Sigmoid colon (tissue), 4 donors: ENCODE results near the gene RPS6KA5.

ENCODE experiments used
- CTCF ChIP-seq, 4 experiments: fragments of 450-650 bp in 3 of 4; fragments of 200-600 bp in 1 of 4; IDR thresholded peaks; one replicate each; pipeline ENCODE4 v1.5.1; 2016 to 2019; ENCODE audit warnings: antibody characterized with exemption in 4 of 4, mild to moderate bottlenecking in 3 of 4, moderate library complexity in 2 of 4
- EP300 ChIP-seq, 4 donors: sonication (generic); formaldehyde crosslinking; IDR thresholded peaks; one replicate each; pipeline ENCODE4 v1.6.1; 2017; ENCODE audit warnings: antibody characterized with exemption in 4 of 4
- POLR2A ChIP-seq, 2 donors: fragments of 450-650 bp; IDR thresholded peaks; one replicate each; pipeline ENCODE4 v1.6.1; 2016; ENCODE audit warnings: antibody characterized with exemption in 2 of 2, mild to moderate bottlenecking in 2 of 2, moderate library complexity in 2 of 2
- POLR2AphosphoS5 ChIP-seq, 4 donors: sonication (generic); formaldehyde crosslinking; IDR thresholded peaks; one replicate each; pipeline ENCODE4 v1.6.1; 2017; ENCODE audit warnings: antibody characterized with exemption in 4 of 4

DNA sequence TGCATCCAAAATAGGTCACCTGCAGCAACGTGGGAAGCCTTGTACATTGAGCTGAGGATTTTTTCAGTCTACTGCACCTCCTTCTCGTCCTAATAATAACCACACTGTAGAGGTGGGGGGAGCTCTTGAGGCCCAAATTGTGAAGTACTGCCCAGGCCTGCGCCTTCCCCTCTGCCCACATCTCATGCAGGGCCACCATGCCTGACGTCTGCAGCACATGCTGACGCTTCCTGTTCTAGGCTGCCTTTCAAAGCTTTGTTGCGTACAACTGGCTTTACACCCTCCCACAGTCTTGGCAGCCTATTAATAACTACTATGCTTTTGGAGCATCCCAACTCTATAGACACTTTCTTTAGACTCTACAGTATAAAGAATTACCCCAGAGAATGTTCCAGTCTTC lies 217.7 kb downstream of the RPS6KA5 start:
- TF ChIP-seq CTCF (IDR thresholded peaks at IDR 0.05) = no peak
- TF ChIP-seq POLR2A (IDR thresholded peaks at IDR 0.05) = no peak
- no peak for TF ChIP-seq POLR2AphosphoS5 (IDR thresholded peaks at IDR 0.05)
- TF ChIP-seq EP300 (IDR thresholded peaks at IDR 0.05) = no peak
